NCI-H1436 treated with DMSO at 0.1 percent for 48 hours (cell line): ENCODE data around the gene DNAJC1.

Experiments
- DNase-seq: peaks from one replicate; lab custom pipeline; 2025; lab: John Stamatoyannopoulos, UW

DNAJC1 gene

GRCh38 chr10:21759232-21759631 is 244.3 kb downstream of the DNAJC1 start:
- no peak for DNase-seq

DNA sequence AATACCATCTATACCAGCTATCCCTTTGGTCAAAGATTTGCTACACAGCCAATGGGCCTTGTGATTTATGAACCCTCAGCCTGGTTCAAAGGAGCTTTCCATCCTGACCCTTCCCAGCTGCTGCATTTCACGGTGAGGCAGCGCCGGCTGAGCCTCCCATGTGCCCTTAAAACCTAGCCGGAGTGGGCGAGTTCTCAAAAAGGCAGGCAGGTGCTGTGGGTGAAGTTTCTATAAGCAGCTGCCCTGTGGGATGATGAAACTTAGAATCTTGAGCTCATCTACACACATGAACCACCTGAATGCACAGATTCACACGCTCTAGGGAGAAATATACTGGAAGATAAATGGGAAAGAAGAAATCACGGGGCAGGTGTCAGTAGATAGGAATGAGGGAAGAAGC is 244.8 kb downstream of the DNAJC1 start:
- no peak for DNase-seq

DNA sequence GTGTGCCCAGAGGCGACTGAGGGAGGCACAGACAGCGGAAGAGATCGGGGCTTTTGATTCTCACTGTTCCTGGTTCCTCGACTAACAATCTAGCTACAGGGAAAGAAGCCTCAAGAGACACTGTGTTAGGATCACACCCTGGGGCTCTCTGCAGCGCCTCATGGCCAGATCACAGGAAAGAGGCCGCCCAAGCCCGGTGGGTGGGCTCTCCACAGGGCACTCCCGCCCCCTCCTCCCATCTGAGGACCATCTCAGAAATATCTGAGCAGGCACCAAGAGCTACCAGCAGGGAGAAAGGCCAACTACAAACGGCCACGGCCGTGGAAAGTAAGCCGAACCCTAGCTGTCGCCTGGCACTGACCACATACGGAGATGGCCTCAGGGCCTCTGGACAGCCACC is 245.3 kb downstream of the DNAJC1 start:
- no peak for DNase-seq

DNA sequence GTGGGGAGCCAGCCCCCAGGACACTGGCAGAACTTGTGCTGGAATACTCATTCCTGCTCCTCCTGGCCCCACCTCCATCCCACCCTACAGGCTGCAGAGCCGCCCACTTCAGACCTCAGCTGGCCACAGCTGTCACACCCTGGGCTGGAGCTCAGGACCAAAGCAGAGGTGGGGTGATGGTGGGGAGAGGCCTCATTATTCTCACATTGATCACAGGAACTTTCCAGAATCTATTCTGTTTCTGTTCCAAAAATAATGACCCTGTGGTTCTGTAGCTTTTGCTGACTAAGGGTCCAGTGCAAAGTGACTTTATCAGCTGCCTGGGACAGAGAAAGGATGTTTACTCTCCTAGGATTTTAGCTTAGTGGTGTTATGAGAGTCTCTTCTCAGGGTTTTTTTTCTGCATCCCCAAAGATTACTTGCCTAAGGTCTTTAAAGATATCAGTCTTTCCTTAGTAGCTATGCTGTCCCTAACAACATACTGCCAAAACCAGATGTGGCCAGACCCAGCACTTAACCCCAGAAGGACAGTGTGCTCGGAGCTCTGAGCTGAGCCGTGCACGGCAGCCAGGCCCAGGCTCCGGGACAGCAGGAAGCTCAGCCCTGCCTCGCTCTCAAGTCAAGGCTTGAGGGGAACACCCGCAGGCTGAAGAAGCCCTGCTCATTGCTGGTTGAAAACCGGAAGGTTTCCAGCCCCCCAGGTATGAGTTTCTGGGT is 246.2 kb downstream of the DNAJC1 start:
- no peak for DNase-seq

DNA sequence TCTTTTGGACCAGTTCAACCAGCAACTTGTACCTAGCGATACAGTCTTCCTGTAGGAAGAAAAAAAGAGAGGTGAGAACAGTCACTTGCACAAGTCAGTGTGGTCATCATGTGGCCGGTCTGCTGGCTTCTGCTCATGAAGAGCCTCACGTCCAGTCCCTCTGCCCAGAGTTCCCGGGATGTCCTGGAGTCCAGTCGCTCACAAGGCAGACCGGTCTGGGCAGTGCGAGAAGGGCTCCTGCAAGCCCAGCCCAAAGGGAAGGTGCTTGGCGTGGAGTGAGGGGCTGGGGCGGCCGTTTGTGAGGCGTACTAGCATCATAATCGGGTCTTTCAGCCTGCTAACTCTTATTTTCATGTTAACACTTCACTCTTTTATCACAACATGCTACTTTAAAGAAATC is 246.8 kb downstream of the DNAJC1 start:
- DNase-seq, result no peak

- no peak for DNase-seq
Observed at GRCh38 chr10:21754410-21755011, 249.0 kb downstream of the DNAJC1 start.

DNA sequence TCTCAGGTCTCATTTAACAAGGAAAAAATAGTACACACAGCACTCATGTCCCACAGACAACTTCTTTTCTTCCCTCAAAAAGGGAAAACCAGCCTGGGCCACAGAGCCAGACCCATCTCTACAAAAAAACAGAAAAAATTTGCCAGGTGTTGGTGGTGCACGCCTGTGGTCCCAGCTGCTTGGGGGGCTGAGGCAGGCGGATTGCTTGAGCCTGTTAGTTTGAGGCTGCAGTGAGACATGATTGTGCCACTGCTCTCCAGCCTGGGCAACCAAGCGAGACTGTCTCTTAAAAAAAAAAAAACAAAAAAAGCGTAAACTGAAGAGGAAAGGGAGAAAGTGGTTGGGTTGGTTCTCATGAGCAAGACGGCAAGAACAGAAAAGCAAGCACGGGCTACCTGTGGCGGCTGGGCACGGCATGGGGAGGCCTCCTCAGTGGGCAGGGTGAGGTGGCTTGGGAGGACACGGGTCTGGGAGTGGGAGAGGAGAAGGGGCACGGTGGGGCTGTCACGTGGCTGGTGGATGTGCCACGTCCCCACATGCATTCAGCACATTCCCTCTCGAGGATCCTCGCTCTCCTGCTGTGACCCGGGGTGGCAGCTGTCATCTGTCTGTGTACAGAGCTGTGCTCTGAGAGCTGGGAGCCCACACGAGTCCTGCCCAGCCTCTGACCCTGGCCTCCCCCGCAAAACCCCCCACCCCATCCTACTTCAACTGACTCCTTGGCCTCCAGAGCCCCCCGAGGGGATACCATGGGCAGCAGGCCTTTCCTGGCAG is 249.8 kb downstream of the DNAJC1 start:
- DNase-seq, result no peak

- DNase-seq, result no peak
Observed at GRCh38 chr10:21751341-21752310, 251.9 kb downstream of the DNAJC1 start.

GRCh38 chr10:21750424-21750823 is 253.1 kb downstream of the DNAJC1 start:
- no peak for DNase-seq

DNA sequence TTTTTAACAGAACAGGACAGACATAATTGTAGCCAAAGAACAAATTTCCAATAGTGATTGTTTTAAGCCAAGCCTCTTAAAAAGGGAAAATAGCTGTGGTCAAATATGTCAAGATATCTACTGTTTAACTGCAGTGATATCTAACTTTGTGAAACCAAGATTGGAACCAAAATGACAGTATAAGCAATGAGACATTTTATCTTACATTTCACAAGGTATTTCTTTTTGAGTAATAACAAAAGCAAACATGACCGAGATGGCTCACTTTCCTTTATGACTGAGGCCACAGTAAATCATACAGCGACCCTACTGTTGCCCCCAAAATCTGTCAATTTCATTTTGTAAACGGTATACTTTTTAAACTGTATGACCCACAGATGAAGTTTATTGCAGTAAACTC is 253.7 kb downstream of the DNAJC1 start:
- no peak for DNase-seq

- DNase-seq, result no peak
Observed at GRCh38 chr10:21747809-21748208, 255.7 kb downstream of the DNAJC1 start.

- DNase-seq, result no peak
Observed at GRCh38 chr10:21746118-21746517, 257.4 kb downstream of the DNAJC1 start.

DNA sequence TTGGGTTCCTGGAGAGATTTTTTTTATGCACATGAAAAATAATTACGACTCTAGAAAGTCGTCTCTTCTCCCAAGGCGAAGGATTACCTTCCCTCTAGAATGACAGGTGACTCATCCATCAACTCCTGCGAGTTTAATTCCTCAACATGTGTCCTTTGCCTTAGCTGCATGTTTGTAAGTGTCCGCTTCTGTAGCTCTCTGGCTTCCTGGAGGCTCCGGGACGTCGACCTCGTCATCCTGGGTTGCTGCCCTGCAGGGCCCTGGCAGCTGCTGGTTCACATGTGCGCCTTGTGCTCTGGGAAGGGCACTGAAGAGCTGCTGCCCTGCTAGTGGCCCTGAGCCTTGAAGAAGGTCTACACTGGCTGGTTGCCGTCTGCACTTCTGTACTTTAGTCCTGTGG is 259.3 kb downstream of the DNAJC1 start:
- DNase-seq, result no peak

GRCh38 chr10:21742740-21743412 is 260.7 kb downstream of the DNAJC1 start:
- DNase-seq, result no peak

DNA sequence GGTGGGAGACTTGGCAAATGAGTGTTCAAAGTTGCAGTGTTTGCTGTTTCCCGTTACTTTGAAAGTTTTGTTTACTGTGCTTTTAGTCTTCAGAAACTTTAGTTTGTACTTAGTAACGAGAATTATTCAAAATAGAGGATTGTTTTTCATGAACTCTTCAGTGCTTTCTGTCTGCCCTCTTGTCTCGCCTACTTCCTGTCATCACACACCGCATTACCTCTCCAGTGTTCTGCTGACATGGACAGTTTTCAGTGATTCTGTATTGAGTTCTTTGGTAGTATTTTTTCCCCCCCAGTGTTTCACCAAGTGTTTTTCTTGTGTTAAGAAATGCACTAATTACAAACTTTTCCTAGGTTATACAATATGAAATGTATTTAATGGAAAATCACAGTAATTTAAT is 262.5 kb downstream of the DNAJC1 start:
- DNase-seq, result no peak

GRCh38 chr10:21737106-21737505 is 266.4 kb downstream of the DNAJC1 start:
- DNase-seq, result no peak

DNA sequence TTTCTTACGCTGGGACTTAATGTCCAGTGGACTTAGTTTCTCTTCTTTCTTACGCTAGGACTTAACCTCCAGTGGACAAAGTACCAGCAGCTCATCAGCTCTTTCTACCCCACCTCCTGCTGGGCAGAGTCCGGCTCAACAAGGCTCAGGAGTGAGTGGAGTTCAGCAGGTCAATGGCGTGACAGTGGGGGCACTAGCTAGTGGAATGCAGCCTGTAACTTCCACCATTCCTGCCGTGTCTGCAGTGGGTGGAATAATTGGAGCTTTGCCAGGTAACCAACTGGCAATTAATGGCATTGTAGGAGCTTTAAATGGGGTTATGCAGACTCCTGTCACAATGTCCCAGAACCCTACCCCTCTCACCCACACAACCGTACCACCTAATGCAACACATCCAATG is 269.8 kb downstream of the DNAJC1 start:
- no peak for DNase-seq

DNA sequence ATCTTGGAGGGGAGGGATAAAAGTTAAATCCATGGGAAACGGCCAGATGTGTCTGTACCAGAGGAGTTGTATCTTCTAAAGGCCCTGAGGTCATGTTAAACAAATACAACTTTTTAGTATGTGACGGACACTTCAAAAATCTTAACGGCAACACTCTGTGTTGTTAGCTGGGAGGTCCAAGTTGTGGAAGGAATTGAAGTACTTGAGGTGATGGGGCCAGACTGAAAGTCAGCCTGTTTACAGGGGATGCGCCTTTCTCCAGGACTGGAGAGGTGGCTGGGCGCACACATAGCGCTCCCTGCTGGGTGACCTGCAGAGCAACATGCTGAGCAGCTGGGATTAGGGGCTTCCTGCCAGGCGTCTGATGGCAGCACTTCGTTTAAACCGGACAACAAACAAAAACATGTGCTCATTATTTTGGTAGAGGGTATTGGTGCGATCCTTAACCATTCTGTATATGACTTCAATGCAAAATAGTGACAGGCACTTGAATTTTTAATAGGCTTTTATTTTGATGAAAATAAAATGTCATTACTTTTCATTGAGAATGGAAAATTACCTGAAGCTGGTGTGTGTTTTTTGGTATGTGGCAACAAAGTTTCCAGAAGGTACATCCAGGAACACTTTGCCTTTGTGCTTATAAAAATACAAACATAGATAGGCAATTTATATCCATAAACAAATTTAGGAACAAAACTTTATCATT is 271.3 kb downstream of the DNAJC1 start:
- DNase-seq, result no peak

GRCh38 chr10:21728618-21729017 is 274.9 kb downstream of the DNAJC1 start:
- DNase-seq, result no peak

DNA sequence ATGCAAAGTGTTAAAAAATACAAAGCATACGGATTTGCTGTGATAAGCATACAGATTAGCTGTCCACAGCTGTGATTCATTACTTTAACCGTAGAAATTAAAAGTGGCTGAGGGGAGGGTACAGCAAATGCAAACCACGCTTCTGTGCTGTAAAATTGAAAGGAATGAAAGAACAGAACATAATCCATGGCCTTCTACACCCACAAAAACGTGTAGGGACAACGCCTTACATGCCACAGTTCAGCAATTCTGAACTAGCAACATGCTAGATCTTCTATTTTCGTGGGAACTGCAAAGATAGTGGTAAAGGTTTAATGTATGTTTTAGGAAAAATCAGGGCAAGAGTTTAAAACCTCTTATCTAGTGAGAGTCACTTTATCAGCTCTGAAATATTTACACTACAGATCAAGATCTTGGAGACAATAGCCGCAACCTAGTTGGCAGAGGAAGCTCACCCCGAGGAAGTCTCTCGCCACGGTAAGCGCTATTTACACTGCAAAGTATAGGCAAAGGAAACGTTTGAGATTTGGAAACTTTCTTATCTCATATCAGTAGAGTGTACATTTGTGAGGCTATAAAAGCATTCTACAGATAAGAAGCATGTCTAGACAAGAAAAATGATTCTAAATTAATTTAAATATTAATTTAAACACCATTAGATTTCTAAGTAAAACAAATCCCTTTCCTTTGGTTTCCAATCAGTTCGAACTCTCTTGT is 275.9 kb downstream of the DNAJC1 start:
- no peak for DNase-seq
